Middle frontal gyrus (tissue), 1 donor: ENCODE measurements around the gene ZNF235.
"Not testable (repeated sequence)": the region's sequence is repeated elsewhere in the genome, so short reads cannot be mapped to it uniquely, and the experiment has no call there.

Experiments used
- DNase-seq: peaks from one replicate; pipeline ENCODE4 v3.0.0-alpha.2; 2015; ENCODE audit warnings: low spot score; ENCODE audit errors: extremely low spot score

ZNF235 gene

GRCh38 chr19:44258136-44258535, 46.7 kb downstream of the ZNF235 start:
- DNase-seq: no peak

- no peak for DNase-seq
Observed at GRCh38 chr19:44255705-44256411, 49.0 kb downstream of the ZNF235 start.

- DNase-seq: no peak
Observed at GRCh38 chr19:44254496-44254895, 50.3 kb downstream of the ZNF235 start.

- DNase-seq: not testable (repeated sequence)
Observed at GRCh38 chr19:44253392-44253791, 51.4 kb downstream of the ZNF235 start.

GRCh38 chr19:44252332-44252731, 52.5 kb downstream of the ZNF235 start:
- not testable (repeated sequence) for DNase-seq

- no peak for DNase-seq
Observed at GRCh38 chr19:44236384-44236783, 68.4 kb downstream of the ZNF235 start.
